ENCODE measurements around the gene RAF1.

DNA sequence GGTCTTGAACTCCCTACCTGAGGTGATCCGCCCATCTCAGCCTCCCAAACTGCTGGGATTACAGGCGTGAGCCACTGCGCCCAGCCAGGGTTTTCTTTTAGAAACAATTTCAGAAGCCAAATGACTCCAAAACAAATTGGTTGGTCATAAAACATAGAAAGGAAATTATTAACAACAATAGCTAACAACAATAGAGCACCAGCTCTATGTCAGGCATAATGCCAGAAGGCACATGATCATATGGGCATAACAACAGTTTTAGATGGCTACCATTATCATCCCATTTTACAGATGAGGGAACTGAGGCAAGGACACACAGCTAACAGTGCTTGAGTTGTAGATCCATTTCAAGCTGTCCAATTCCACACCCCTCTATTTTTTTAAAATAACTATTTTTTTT is 22.2 kb upstream of the RAF1 start:
- TF ChIP-seq FOXA1 (IDR thresholded peaks at IDR 0.05) (no peak), ZNF384 (IDR thresholded peaks at IDR 0.05) (no peak)

Measured in HEK293T (cell line).